H9 (cell line): ENCODE data around the gene PHYHIPL. TPM values are rescaled to one million over a fixed set of nuclear protein-coding genes. Genes with fewer than 3 reads are reported as not detected.
A peak's percentile ranks its signal among the peaks of the same experiment; 100 is the strongest.

ENCODE experiments used
- DNase-seq: peaks from one replicate; pipeline ENCODE4 v3.0.0-alpha.2; 2017
- H2AFZ ChIP-seq: one replicate; pipeline ENCODE4 v1.6.1; 2013; ENCODE audit warnings: mild to moderate bottlenecking, low read length, control low read depth, moderate library complexity
- H2AK5ac ChIP-seq: 2 replicates; pipeline ENCODE4 v1.6.1; 2013; ENCODE audit warnings: low read length, control low read depth, mixed read lengths; ENCODE audit not compliant: insufficient read length
- H2BK120ac ChIP-seq: one replicate; pipeline ENCODE4 v1.6.1; 2013; ENCODE audit warnings: low read depth, mild to moderate bottlenecking, low read length, control low read depth, inconsistent platforms; ENCODE audit not compliant: poor library complexity, severe bottlenecking
- H2BK12ac ChIP-seq: 2 replicates; pipeline ENCODE4 v1.6.1; 2013; ENCODE audit warnings: low read length, control low read depth, mixed read lengths, low read depth; ENCODE audit not compliant: insufficient read length
- H2BK15ac ChIP-seq: 2 replicates; pipeline ENCODE4 v1.6.1; 2013; ENCODE audit warnings: low read depth, low read length, control low read depth
- H2BK20ac ChIP-seq: one replicate; pipeline ENCODE4 v1.6.1; 2013; ENCODE audit warnings: low read depth, mild to moderate bottlenecking, low read length, control low read depth, inconsistent platforms; ENCODE audit not compliant: poor library complexity, severe bottlenecking
- H2BK5ac ChIP-seq: 2 replicates; pipeline ENCODE4 v1.6.1; 2013; ENCODE audit warnings: low read length, control low read depth, mixed read lengths; ENCODE audit not compliant: insufficient read length
- H3K14ac ChIP-seq: 2 replicates; pipeline ENCODE4 v1.6.1; 2013; ENCODE audit warnings: low read length, control low read depth; ENCODE audit not compliant: insufficient read depth
- H3K18ac ChIP-seq: 2 replicates; pipeline ENCODE4 v1.6.1; 2013; ENCODE audit warnings: low read depth, mild to moderate bottlenecking, mixed read lengths, low read length, control low read depth; ENCODE audit not compliant: insufficient read length
- H3K23ac ChIP-seq: 2 replicates; pipeline ENCODE4 v1.6.1; 2013; ENCODE audit warnings: low read length, control low read depth, mixed read lengths, low read depth; ENCODE audit not compliant: insufficient read length
- H3K23me2 ChIP-seq: 2 replicates; pipeline ENCODE4 v1.6.1; 2013; ENCODE audit warnings: low read depth, mild to moderate bottlenecking, mixed read lengths, low read length, control low read depth; ENCODE audit not compliant: insufficient read length, poor library complexity, severe bottlenecking
- H3K27ac ChIP-seq: 2 replicates; pipeline ENCODE4 v1.5.1; 2013; ENCODE audit warnings: low read length, control low read depth, mixed read lengths, low read depth; ENCODE audit not compliant: insufficient read length
- H3K27me3 ChIP-seq: 2 replicates; pipeline ENCODE4 v1.6.1; 2013; ENCODE audit warnings: low read length, control low read depth, inconsistent platforms; ENCODE audit not compliant: insufficient read depth
- H3K4ac ChIP-seq: 2 replicates; pipeline ENCODE4 v1.6.1; 2013; ENCODE audit warnings: low read depth, mild to moderate bottlenecking, control low read depth, inconsistent platforms, low read length, moderate library complexity
- H3K4me1 ChIP-seq: 2 replicates; pipeline ENCODE4 v1.6.1; 2013; ENCODE audit warnings: low read length, control low read depth, inconsistent platforms; ENCODE audit not compliant: insufficient read depth
- H3K4me2 ChIP-seq: 2 replicates; pipeline ENCODE4 v1.6.1; 2013; ENCODE audit warnings: low read length, control low read depth, mixed read lengths; ENCODE audit not compliant: insufficient read length, insufficient read depth
- H3K56ac ChIP-seq: 2 replicates; pipeline ENCODE4 v1.6.1; 2013; ENCODE audit warnings: low read depth, mild to moderate bottlenecking, mixed read lengths, low read length, control low read depth; ENCODE audit not compliant: insufficient read length
- H3K79me1 ChIP-seq: 2 replicates; pipeline ENCODE4 v1.6.1; 2013; ENCODE audit warnings: low read depth, mild to moderate bottlenecking, moderate library complexity, low read length, control low read depth, inconsistent platforms; ENCODE audit not compliant: insufficient read depth, poor library complexity, severe bottlenecking
- H3K79me2 ChIP-seq: 2 replicates; pipeline ENCODE4 v1.6.1; 2013; ENCODE audit warnings: low read length, control low read depth, inconsistent platforms; ENCODE audit not compliant: insufficient read depth
- H3K9ac ChIP-seq: 2 replicates; pipeline ENCODE4 v1.6.1; 2013; ENCODE audit warnings: low read length, control low read depth, mixed read lengths; ENCODE audit not compliant: insufficient read length; ENCODE audit errors: extremely low read depth
- H3K9me3 ChIP-seq: one replicate; pipeline ENCODE4 v1.6.1; 2013; ENCODE audit warnings: low read depth, low read length, inconsistent platforms; ENCODE audit not compliant: control insufficient read depth
- H3T11ph ChIP-seq: one replicate; pipeline ENCODE4 v1.6.1; 2013; ENCODE audit warnings: mild to moderate bottlenecking, low read length, control low read depth, inconsistent platforms
- H4K20me1 ChIP-seq: one replicate; pipeline ENCODE4 v1.6.1; 2013; ENCODE audit not compliant: control insufficient read depth, insufficient read length, insufficient read depth
- H4K5ac ChIP-seq: 2 replicates; pipeline ENCODE4 v1.6.1; 2013; ENCODE audit warnings: low read depth, mild to moderate bottlenecking, mixed read lengths, low read length, control low read depth; ENCODE audit not compliant: insufficient read length
- H4K8ac ChIP-seq: replicated peaks from 2 replicates; pipeline ENCODE4 v1.6.1; 2013; ENCODE audit warnings: low read length, control low read depth, mixed read lengths, low read depth; ENCODE audit not compliant: insufficient read length
- H4K91ac ChIP-seq: 2 replicates; pipeline ENCODE4 v1.6.1; 2013; ENCODE audit warnings: low read depth, mild to moderate bottlenecking, moderate library complexity, mixed read lengths, low read length, control low read depth; ENCODE audit not compliant: insufficient read length
- H3K27ac Mint-ChIP-seq, 3 experiments: 2 replicates in 2 of 3; 3 replicates in 1 of 3; pipeline ENCODE4 v1.8.0; 2020 to 2021; ENCODE audit warnings: mixed read lengths in 3 of 3, mild to moderate bottlenecking in 1 of 3, moderate library complexity in 1 of 3
- H3K27me3 Mint-ChIP-seq: 2 replicates; pipeline ENCODE4 v1.8.0; 2021; ENCODE audit warnings: low read depth, mild to moderate bottlenecking, moderate library complexity, mixed read lengths
- H3K36me3 Mint-ChIP-seq, 3 experiments: 2 replicates in 2 of 3; 3 replicates in 1 of 3; pipeline ENCODE4 v1.8.0; 2020 to 2021; ENCODE audit warnings: low read depth in 3 of 3, mixed read lengths in 3 of 3; ENCODE audit not compliant: insufficient read depth in 1 of 3
- H3K4me1 Mint-ChIP-seq, 2 experiments: 2 replicates each; pipeline ENCODE4 v1.8.0; 2020; ENCODE audit warnings: mixed read lengths in 2 of 2
- H3K4me3 Mint-ChIP-seq, 2 experiments: 2 replicates in 1 of 2; 3 replicates in 1 of 2; pipeline ENCODE4 v1.8.0; 2020 to 2021; ENCODE audit warnings: mild to moderate bottlenecking in 2 of 2, mixed read lengths in 2 of 2, moderate library complexity in 1 of 2
- H3K9me3 Mint-ChIP-seq, 2 experiments: 2 replicates in 1 of 2; 3 replicates in 1 of 2; pipeline ENCODE4 v1.8.0; 2020; ENCODE audit warnings: mild to moderate bottlenecking in 2 of 2, mixed read lengths in 2 of 2, moderate library complexity in 1 of 2
- WGBS: extraction: QIAGEN DNeasy Blood & Tissue Kit; methylation state at CpG from one replicate; pipeline ENCODE4 v1.1.7; 2013; ENCODE audit warnings: missing lambda C conversion rate, low lambda C conversion rate, mixed read lengths; ENCODE audit not compliant: insufficient read length; ENCODE audit errors: extremely low coverage; 5-methylcytosine and 5-hydroxymethylcytosine counted together
- total RNA-seq: library from RNA; stranded (reverse); gene quantifications from 2 replicates; pipeline ENCODE4 v1.2.1, GENCODE V29; 2021
- TF ChIP-seq, protein P1 (sequence below): fragments of 200-600 bp; sonication (generic); conservative IDR thresholded peaks from 3 replicates; pipeline ENCODE4 v1.8.0; 2021; ENCODE audit warnings: antibody characterized with exemption, mild to moderate bottlenecking

PHYHIPL gene
- total RNA-seq, 1 experiment from 2014 or later, result 0.44 TPM

DNA sequence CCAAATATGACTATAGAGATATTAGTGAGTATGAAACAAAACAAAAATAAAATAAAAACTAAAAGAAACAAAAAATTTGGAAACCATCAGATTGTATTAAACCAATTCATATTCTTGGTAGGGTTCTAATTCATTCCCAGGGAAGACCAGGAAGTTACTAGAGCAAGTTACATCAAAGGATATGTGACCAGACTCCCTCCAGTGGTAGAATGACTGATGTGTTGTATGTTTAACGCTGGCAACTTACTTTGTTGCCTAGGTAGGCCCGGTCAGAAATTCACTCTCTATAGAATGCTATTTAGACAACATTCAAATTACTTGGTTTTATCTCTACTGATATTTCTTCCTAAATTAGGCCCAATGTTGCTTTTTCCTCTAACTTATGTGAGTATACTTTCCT lies 5.2 kb downstream of the PHYHIPL start:
- whole genome bisulfite sequencing, result no CpG with 5 or more reads among the region's 2 CpGs
- no peak overlapping the region for H4K5ac ChIP-seq
- DNase-seq, result peak; percentile 25
- H3K79me1 ChIP-seq, result no peaks in the 10 kb centered on the region
- no peak overlapping the region for H4K8ac ChIP-seq
- no peak overlapping the region for H3K18ac ChIP-seq
- no peak overlapping the region for H3K23ac ChIP-seq
- no peak overlapping the region for H2AK5ac ChIP-seq
- H3K4ac ChIP-seq, result no peak overlapping the region
- H2BK20ac ChIP-seq, result no peak overlapping the region
- H3K27ac ChIP-seq, result no peak overlapping the region
- H2BK12ac ChIP-seq, result no peak overlapping the region
- H3K9me3 ChIP-seq, result no peaks in the 10 kb centered on the region
- no peak overlapping the region for H3K14ac ChIP-seq
- Mint-ChIP-seq H3K27me3 (peaks cover 33% of the 10 kb centered on the region), H3K9me3 (peaks cover 3% of the 10 kb centered on the region in 2 experiments; a peak in 4 of 5 replicates), H3K4me3 (no peak overlapping the region), H3K27ac (no peak overlapping the region), H3K36me3 (no peaks in the 10 kb centered on the region), H3K4me1 (peaks cover 4 to 5% of the 10 kb centered on the region in 2 experiments; a peak in 2 of 4 replicates)
- H2BK5ac ChIP-seq, result no peak overlapping the region
- no peak overlapping the region for H2BK120ac ChIP-seq
- H3K9ac ChIP-seq, result no peak overlapping the region
- H4K20me1 ChIP-seq, result no peaks in the 10 kb centered on the region
- peaks cover 8% of the 10 kb centered on the region for H3K23me2 ChIP-seq
- no peaks in the 10 kb centered on the region for H3K79me2 ChIP-seq
- TF ChIP-seq, protein P1, sequence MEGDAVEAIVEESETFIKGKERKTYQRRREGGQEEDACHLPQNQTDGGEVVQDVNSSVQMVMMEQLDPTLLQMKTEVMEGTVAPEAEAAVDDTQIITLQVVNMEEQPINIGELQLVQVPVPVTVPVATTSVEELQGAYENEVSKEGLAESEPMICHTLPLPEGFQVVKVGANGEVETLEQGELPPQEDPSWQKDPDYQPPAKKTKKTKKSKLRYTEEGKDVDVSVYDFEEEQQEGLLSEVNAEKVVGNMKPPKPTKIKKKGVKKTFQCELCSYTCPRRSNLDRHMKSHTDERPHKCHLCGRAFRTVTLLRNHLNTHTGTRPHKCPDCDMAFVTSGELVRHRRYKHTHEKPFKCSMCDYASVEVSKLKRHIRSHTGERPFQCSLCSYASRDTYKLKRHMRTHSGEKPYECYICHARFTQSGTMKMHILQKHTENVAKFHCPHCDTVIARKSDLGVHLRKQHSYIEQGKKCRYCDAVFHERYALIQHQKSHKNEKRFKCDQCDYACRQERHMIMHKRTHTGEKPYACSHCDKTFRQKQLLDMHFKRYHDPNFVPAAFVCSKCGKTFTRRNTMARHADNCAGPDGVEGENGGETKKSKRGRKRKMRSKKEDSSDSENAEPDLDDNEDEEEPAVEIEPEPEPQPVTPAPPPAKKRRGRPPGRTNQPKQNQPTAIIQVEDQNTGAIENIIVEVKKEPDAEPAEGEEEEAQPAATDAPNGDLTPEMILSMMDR, result peak; percentile 78
- no peak overlapping the region for H4K91ac ChIP-seq
- H3K4me1 ChIP-seq, result no peaks in the 10 kb centered on the region
- H3K27me3 ChIP-seq, result peaks cover 5% of the 10 kb centered on the region; the same call in 1 of the 2 replicates
- H2AFZ ChIP-seq, result no peak overlapping the region
- no peak overlapping the region for H3T11ph ChIP-seq
- H2BK15ac ChIP-seq, result no peak overlapping the region
- no peak overlapping the region for H3K56ac ChIP-seq
- H3K4me2 ChIP-seq, result no peak overlapping the region
